Measurements from ENCODE around the gene ESRRA. TPM values are rescaled to one million over a fixed set of nuclear protein-coding genes. Genes with fewer than 3 reads are reported as not detected.

Gene ESRRA
- total and polyA plus RNA-seq, 2 of the 8 experiments (the other 6 are each of a cell fraction or from before 2014, with no cell fraction given), result 18.2 to 37.0 TPM

DNA sequence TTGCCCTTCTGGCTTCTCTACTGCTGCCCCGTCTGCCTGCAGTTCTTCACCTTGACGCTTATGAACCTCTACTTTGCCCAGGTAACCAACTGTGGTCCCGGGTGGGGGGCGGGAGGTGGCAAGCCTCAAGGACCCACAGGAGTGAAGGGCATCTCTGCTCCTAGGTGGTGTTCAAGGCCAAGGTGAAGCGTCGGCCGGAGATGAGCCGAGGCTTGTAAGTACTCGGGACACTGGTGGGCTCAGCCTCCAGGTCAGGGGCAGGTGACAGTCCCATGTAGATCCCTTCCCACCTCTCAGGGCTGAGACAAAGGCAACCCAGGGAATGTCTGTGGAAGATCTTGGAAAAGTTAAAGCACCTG lies 18.5 kb upstream of the ESRRA start (continued):
- TF ChIP-seq, protein P1, sequence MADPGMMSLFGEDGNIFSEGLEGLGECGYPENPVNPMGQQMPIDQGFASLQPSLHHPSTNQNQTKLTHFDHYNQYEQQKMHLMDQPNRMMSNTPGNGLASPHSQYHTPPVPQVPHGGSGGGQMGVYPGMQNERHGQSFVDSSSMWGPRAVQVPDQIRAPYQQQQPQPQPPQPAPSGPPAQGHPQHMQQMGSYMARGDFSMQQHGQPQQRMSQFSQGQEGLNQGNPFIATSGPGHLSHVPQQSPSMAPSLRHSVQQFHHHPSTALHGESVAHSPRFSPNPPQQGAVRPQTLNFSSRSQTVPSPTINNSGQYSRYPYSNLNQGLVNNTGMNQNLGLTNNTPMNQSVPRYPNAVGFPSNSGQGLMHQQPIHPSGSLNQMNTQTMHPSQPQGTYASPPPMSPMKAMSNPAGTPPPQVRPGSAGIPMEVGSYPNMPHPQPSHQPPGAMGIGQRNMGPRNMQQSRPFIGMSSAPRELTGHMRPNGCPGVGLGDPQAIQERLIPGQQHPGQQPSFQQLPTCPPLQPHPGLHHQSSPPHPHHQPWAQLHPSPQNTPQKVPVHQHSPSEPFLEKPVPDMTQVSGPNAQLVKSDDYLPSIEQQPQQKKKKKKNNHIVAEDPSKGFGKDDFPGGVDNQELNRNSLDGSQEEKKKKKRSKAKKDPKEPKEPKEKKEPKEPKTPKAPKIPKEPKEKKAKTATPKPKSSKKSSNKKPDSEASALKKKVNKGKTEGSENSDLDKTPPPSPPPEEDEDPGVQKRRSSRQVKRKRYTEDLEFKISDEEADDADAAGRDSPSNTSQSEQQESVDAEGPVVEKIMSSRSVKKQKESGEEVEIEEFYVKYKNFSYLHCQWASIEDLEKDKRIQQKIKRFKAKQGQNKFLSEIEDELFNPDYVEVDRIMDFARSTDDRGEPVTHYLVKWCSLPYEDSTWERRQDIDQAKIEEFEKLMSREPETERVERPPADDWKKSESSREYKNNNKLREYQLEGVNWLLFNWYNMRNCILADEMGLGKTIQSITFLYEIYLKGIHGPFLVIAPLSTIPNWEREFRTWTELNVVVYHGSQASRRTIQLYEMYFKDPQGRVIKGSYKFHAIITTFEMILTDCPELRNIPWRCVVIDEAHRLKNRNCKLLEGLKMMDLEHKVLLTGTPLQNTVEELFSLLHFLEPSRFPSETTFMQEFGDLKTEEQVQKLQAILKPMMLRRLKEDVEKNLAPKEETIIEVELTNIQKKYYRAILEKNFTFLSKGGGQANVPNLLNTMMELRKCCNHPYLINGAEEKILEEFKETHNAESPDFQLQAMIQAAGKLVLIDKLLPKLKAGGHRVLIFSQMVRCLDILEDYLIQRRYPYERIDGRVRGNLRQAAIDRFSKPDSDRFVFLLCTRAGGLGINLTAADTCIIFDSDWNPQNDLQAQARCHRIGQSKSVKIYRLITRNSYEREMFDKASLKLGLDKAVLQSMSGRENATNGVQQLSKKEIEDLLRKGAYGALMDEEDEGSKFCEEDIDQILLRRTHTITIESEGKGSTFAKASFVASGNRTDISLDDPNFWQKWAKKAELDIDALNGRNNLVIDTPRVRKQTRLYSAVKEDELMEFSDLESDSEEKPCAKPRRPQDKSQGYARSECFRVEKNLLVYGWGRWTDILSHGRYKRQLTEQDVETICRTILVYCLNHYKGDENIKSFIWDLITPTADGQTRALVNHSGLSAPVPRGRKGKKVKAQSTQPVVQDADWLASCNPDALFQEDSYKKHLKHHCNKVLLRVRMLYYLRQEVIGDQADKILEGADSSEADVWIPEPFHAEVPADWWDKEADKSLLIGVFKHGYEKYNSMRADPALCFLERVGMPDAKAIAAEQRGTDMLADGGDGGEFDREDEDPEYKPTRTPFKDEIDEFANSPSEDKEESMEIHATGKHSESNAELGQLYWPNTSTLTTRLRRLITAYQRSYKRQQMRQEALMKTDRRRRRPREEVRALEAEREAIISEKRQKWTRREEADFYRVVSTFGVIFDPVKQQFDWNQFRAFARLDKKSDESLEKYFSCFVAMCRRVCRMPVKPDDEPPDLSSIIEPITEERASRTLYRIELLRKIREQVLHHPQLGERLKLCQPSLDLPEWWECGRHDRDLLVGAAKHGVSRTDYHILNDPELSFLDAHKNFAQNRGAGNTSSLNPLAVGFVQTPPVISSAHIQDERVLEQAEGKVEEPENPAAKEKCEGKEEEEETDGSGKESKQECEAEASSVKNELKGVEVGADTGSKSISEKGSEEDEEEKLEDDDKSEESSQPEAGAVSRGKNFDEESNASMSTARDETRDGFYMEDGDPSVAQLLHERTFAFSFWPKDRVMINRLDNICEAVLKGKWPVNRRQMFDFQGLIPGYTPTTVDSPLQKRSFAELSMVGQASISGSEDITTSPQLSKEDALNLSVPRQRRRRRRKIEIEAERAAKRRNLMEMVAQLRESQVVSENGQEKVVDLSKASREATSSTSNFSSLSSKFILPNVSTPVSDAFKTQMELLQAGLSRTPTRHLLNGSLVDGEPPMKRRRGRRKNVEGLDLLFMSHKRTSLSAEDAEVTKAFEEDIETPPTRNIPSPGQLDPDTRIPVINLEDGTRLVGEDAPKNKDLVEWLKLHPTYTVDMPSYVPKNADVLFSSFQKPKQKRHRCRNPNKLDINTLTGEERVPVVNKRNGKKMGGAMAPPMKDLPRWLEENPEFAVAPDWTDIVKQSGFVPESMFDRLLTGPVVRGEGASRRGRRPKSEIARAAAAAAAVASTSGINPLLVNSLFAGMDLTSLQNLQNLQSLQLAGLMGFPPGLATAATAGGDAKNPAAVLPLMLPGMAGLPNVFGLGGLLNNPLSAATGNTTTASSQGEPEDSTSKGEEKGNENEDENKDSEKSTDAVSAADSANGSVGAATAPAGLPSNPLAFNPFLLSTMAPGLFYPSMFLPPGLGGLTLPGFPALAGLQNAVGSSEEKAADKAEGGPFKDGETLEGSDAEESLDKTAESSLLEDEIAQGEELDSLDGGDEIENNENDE (IDR thresholded peaks at IDR 0.05; ENCODE audit: insufficient replicate concordance, low read length), result no peak
- TF ChIP-seq, protein P2, sequence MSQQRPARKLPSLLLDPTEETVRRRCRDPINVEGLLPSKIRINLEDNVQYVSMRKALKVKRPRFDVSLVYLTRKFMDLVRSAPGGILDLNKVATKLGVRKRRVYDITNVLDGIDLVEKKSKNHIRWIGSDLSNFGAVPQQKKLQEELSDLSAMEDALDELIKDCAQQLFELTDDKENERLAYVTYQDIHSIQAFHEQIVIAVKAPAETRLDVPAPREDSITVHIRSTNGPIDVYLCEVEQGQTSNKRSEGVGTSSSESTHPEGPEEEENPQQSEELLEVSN (IDR thresholded peaks at IDR 0.05), result no peak
- TF ChIP-seq, protein P3, sequence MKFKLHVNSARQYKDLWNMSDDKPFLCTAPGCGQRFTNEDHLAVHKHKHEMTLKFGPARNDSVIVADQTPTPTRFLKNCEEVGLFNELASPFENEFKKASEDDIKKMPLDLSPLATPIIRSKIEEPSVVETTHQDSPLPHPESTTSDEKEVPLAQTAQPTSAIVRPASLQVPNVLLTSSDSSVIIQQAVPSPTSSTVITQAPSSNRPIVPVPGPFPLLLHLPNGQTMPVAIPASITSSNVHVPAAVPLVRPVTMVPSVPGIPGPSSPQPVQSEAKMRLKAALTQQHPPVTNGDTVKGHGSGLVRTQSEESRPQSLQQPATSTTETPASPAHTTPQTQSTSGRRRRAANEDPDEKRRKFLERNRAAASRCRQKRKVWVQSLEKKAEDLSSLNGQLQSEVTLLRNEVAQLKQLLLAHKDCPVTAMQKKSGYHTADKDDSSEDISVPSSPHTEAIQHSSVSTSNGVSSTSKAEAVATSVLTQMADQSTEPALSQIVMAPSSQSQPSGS (IDR thresholded peaks at IDR 0.05; ENCODE audit: low read length), result no peak
- TF ChIP-seq, protein P4, sequence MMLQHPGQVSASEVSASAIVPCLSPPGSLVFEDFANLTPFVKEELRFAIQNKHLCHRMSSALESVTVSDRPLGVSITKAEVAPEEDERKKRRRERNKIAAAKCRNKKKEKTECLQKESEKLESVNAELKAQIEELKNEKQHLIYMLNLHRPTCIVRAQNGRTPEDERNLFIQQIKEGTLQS (IDR thresholded peaks at IDR 0.05; ENCODE audit: insufficient read depth, low read depth, low read length), result no peak
